ENCODE measurements around the gene A4GALT. TPM values are rescaled to one million over a fixed set of nuclear protein-coding genes. Genes with fewer than 3 reads are reported as not detected.

A4GALT gene
- total and polyA plus RNA-seq, 2 donors (not counting 3 experiments of a cell fraction or from before 2014, with no cell fraction given), result 5.4 to 20.7 TPM

- no peak overlapping the region for H3K4me3 ChIP-seq (replicated peaks in 1 of 3; ENCODE audit: insufficient read depth in 1 of 3, low read depth in 1 of 3, low read length in 3 of 3)
- no peaks in the 10 kb centered on the region for H3K4me1 ChIP-seq (ENCODE audit: control insufficient read depth, extremely low read depth, insufficient read depth, low read length)
- H4K20me1 ChIP-seq (replicated peaks; ENCODE audit: control insufficient read depth, extremely low read depth, insufficient read depth, low read length), result no peaks in the 10 kb centered on the region
- no peaks in the 10 kb centered on the region for H3K79me2 ChIP-seq (ENCODE audit: control insufficient read depth, insufficient read depth, low read length)
- no TSS peak for BruUV-seq (replicated peaks)
- ChIA-PET POLR2A (no interaction called here), CTCF (interaction anchor here (1.0 to 1.4 kb wide), 2 partner anchors 14 to 325 kb away, joined by 3 read pairs; no protein-coding TSS in a partner anchor)
- H3K9ac ChIP-seq (replicated peaks; ENCODE audit: extremely low read depth, insufficient read depth, low read length), result no peak overlapping the region
- H3K9me1 ChIP-seq (replicated peaks; ENCODE audit: control insufficient read depth, extremely low read depth, insufficient read depth, low read length), result no peaks in the 10 kb centered on the region
- TF ChIP-seq FOS (IDR thresholded peaks at IDR 0.05; ENCODE audit: borderline replicate concordance, insufficient read depth, low read length), result no peak
- TF ChIP-seq MYC (IDR thresholded peaks at IDR 0.05; ENCODE audit: low read depth, low read length), result no peak
- no peak for TF ChIP-seq GATA2 (IDR thresholded peaks at IDR 0.05; ENCODE audit: insufficient read depth, insufficient read length, low read depth, low read length)
- TF ChIP-seq JUN (IDR thresholded peaks at IDR 0.05; ENCODE audit: borderline replicate concordance, insufficient read depth, insufficient read length, low read depth), result no peak
- TF ChIP-seq POLR2AphosphoS5 (IDR thresholded peaks at IDR 0.05; ENCODE audit: insufficient read depth, low read depth, low read length), result no peak
- TF ChIP-seq POLR2A (IDR thresholded peaks at IDR 0.05; ENCODE audit: low read depth, low read length), result no peak
- no peak for TF ChIP-seq MAX (IDR thresholded peaks at IDR 0.05; ENCODE audit: insufficient read depth, insufficient read length)
- no peak for TF ChIP-seq EZH2 (IDR thresholded peaks at IDR 0.05; ENCODE audit: borderline replicate concordance, low read depth, low read length, severe bottlenecking)
- TF ChIP-seq CTCF (IDR thresholded peaks at IDR 0.05; ENCODE audit: extremely low read depth in 1 of 2, insufficient read depth in 1 of 2, low read depth in 1 of 2, low read length in 2 of 2), result no peak
- dilution Hi-C loops (cut with MboI; ENCODE audit: extremely low pct_ligation_motif_present, low sequenced_read_pairs) (no loop called here), intact Hi-C loops (cut with micrococcal nuclease) (no loop called here)
- H3K36me3 ChIP-seq (ENCODE audit: control insufficient read depth in 2 of 2, extremely low read depth in 1 of 2, insufficient read depth in 2 of 2, low read length in 2 of 2), result no peaks in the 10 kb centered on the region
- no peak overlapping the region for H3K27ac ChIP-seq (ENCODE audit: insufficient read depth, low read depth, low read length)
- H3K27me3 ChIP-seq (ENCODE audit: control insufficient read depth in 2 of 2, insufficient read depth in 2 of 2, low read length in 2 of 2), result no peaks in the 10 kb centered on the region
- H2AFZ ChIP-seq (ENCODE audit: low read depth, low read length), result no peak overlapping the region
- FAIRE-seq (no peak), DNase-seq (ENCODE audit: low read depth, low spot score) (no peak)
- no peak overlapping the region for H3K4me2 ChIP-seq (ENCODE audit: insufficient read depth, low read length)
- H3K9me3 ChIP-seq (replicated peaks; ENCODE audit: control insufficient read depth, insufficient read depth, low read length), result no peaks in the 10 kb centered on the region
These were observed 44.3 kb upstream of the A4GALT start for GRCh38 chr22:42764895-42765363.
